Epithelial cell of prostate (primary cell): Measurements from ENCODE around the gene LY6G6C.
A peak's percentile ranks its signal among the peaks of the same experiment; 100 is the strongest.

ENCODE experiments used
- DNase-seq: peaks from one replicate; pipeline ENCODE4 v3.0.0-alpha.2; 2011; ENCODE audit warnings: low read depth, low spot score
- H3K27ac ChIP-seq: fragments of 450-650 bp; 2 replicates; pipeline ENCODE4 v1.5.1; 2017; ENCODE audit warnings: mild to moderate bottlenecking

The LY6G6C gene

GRCh38 chr6:31687860-31688693, 33.5 kb downstream of the LY6G6C start:
- no peak overlapping the region for H3K27ac ChIP-seq
- DNase-seq = no peak

- H3K27ac ChIP-seq = no peak overlapping the region
- DNase-seq = no peak
Observed at GRCh38 chr6:31687321-31687720, 34.2 kb downstream of the LY6G6C start.

GRCh38 chr6:31686483-31686882, 35.1 kb downstream of the LY6G6C start:
- no peak overlapping the region for H3K27ac ChIP-seq
- no peak for DNase-seq

GRCh38 chr6:31683591-31683990, 38.0 kb downstream of the LY6G6C start:
- no peak overlapping the region for H3K27ac ChIP-seq
- DNase-seq = no peak

- no peak for DNase-seq
- H3K27ac ChIP-seq = peak overlapping the region; percentile 40
Observed at GRCh38 chr6:31681135-31681671, 40.3 kb downstream of the LY6G6C start.

- peak within 1 kb of the TSS; percentile 40 for H3K27ac ChIP-seq
- no peak for DNase-seq
Observed at GRCh38 chr6:31680226-31681134, 41.1 kb downstream of the LY6G6C start, which contains the start of gene LY6G5C. LY6G5C (minus strand) TSS chr6:31681067; CDS start chr6:31680373, 694 bp downstream.

GRCh38 chr6:31677955-31678354, 43.6 kb downstream of the LY6G6C start:
- H3K27ac ChIP-seq = no peak overlapping the region
- DNase-seq = no peak

GRCh38 chr6:31676904-31677303, 44.6 kb downstream of the LY6G6C start:
- H3K27ac ChIP-seq = no peak overlapping the region
- DNase-seq = no peak

GRCh38 chr6:31676322-31676903, 45.1 kb downstream of the LY6G6C start:
- no peak for DNase-seq

GRCh38 chr6:31669676-31670075, 51.9 kb downstream of the LY6G6C start, which contains the start of gene LY6G5B:
LY6G5B (plus strand) TSS chr6:31669976; CDS start chr6:31670951, 975 bp downstream.
- no peak for DNase-seq
- H3K27ac ChIP-seq = no peak within 1 kb of the TSS

More at GRCh38 chr6:31676322-31676903, 45.1 kb downstream of the LY6G6C start:
- H3K27ac ChIP-seq = no peak overlapping the region
